ENCODE results near the gene CES3.

- TF ChIP-seq CTCF (conservative IDR thresholded peaks at IDR 0.05; ENCODE audit: low read length) = no peak
- no peak for TF ChIP-seq EZH2phosphoT487 (IDR thresholded peaks at IDR 0.05; ENCODE audit: borderline replicate concordance, low read depth, low read length)
Observed at GRCh38 chr16:66924527-66925321, 36.3 kb upstream of the CES3 start.

Measured in OCI-LY7 (cell line).